Activated CD4-positive, alpha-beta memory T cell treated with anti-CD3 and anti-CD28 coated beads for 36 hours (primary cell): ENCODE results near the gene EFNA1. TPM values are rescaled to one million over a fixed set of nuclear protein-coding genes. Genes with fewer than 3 reads are reported as not detected.

ENCODE experiments used
- CTCF ChIA-PET: fragments of 350-600 bp; sonication (Branson Sonifier 250); formaldehyde crosslinking; loops from one replicate; lab custom pipeline; 2021; ENCODE audit warnings: antibody characterized with exemption, inconsistent platforms; lab: Charles Lee
- POLR2A ChIA-PET: fragments of 350-600 bp; sonication (Branson Sonifier 250); formaldehyde crosslinking; loops from one replicate; lab custom pipeline; 2021; ENCODE audit warnings: antibody characterized with exemption; lab: Charles Lee
- DNase-seq: peaks from one replicate; pipeline ENCODE4 v3.0.0-alpha.2; 2020
- H3K27ac Mint-ChIP-seq: one replicate; pipeline ENCODE4 v1.8.0; 2021; ENCODE audit warnings: mixed read lengths
- H3K27me3 Mint-ChIP-seq: one replicate; pipeline ENCODE4 v1.8.0; 2021; ENCODE audit warnings: mixed read lengths
- H3K36me3 Mint-ChIP-seq: one replicate; pipeline ENCODE4 v1.8.0; 2021; ENCODE audit warnings: mixed read lengths
- H3K4me1 Mint-ChIP-seq: one replicate; pipeline ENCODE4 v1.8.0; 2021; ENCODE audit warnings: low read depth, mixed read lengths
- H3K4me3 Mint-ChIP-seq: one replicate; pipeline ENCODE4 v1.8.0; 2021; ENCODE audit warnings: mild to moderate bottlenecking, mixed read lengths
- H3K9me3 Mint-ChIP-seq: one replicate; pipeline ENCODE4 v1.8.0; 2021; ENCODE audit warnings: mixed read lengths
- intact Hi-C: fragments of 100-400 bp; cut with micrococcal nuclease; formaldehyde crosslinking; loops from one replicate; pipeline ENCODE4 v1.15.1; 2023
- total RNA-seq, 2 experiments: library from RNA; stranded (reverse); gene quantifications; one replicate each; pipeline ENCODE4 v1.2.3, GENCODE V29; 2021

The EFNA1 gene
- total RNA-seq, 2 experiments from 2014 or later: 0.24 TPM; not detected in 1

DNA sequence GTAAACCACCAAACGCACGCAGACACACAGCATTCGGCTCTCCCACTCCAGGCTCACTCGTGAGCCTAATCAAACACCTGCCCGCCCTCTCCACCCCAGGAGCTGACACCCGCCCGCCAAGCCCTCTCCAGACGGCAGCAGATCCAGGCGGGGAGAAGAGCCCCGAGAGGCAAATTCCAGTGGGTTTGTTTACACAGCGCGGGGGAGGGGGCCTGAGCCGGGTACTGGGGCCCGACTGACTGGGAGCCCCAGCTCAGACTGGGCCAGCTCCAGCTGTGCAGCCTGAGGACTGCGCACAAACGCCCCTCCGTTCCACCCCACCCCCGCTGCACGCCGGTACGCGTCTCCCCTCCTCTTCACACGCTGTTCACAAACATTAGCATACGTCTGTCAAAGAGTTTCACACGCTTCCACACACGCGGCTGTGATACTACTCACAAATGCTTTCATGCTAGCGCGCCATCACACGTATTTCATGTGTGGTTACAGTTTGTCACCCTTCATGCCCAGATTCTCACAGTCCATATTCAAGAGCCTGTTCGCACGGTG is 1.0 kb upstream of the EFNA1 start:
- H3K27ac Mint-ChIP-seq: no peak overlapping the region
- H3K27me3 Mint-ChIP-seq: peaks cover 25% of the 10 kb centered on the region
- H3K36me3 Mint-ChIP-seq: no peaks in the 10 kb centered on the region
- intact Hi-C loops: no loop called here
- H3K4me3 Mint-ChIP-seq: peak overlapping the region; percentile 60
- H3K4me1 Mint-ChIP-seq: peaks cover 30% of the 10 kb centered on the region
- peak; percentile 52 for DNase-seq
- POLR2A ChIA-PET: no interaction called here
- CTCF ChIA-PET: interaction anchor here (1.4 to 4.4 kb wide), 3 partner anchors 35 to 41 kb away, joined by 5 to 15 read pairs (median 9); no protein-coding TSS in a partner anchor
- no peaks in the 10 kb centered on the region for H3K9me3 Mint-ChIP-seq

DNA sequence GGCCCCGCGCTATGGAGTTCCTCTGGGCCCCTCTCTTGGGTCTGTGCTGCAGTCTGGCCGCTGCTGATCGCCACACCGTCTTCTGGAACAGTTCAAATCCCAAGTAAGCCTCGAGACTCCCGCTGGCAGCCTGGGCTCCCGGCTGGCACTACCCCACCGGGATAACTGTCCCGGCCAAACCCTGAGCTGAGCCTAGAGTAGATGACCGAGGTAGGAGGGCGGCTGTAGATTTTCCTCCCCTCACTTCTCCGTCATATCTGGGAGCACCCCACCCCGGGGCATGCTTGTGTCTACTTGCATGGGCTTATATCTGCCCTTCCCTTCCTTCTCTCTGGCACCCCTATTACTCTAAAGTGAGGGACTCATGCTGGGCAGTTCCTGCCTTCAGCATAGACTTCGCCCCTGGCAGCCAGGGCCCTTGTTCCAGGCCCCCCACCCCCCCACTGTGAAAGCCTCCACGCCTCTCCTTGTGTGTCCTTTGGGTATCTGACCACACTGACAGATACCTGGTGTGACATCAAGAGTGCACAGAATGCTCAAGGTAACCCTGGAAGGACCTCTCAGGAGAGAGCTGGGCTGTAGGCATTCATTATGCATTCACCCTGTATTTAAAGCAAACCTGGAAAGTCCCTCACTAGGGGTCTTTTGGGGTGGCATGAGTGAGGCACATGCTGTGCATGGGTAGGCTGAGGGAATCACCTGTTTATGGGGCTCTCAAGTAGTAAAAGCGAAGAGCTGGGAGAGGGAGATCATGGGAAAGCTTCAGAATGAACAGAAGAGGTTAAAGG is 485 bp downstream of the EFNA1 start:
- intact Hi-C loops: loop anchor here (2.0 kb wide), 1 partner anchor 39 kb away; no protein-coding TSS in a partner anchor
- peaks cover 25% of the 10 kb centered on the region for H3K27me3 Mint-ChIP-seq
- ChIA-PET CTCF (interaction anchor here (1.0 to 4.4 kb wide), 3 partner anchors 37 to 42 kb away, joined by 3 to 15 read pairs (median 11); no protein-coding TSS in a partner anchor), POLR2A (no interaction called here)
- H3K4me1 Mint-ChIP-seq: peaks cover 30% of the 10 kb centered on the region
- no peak for DNase-seq
- H3K4me3 Mint-ChIP-seq: peak overlapping the region; percentile 64
- peaks cover 1% of the 10 kb centered on the region for H3K36me3 Mint-ChIP-seq
- H3K9me3 Mint-ChIP-seq: no peaks in the 10 kb centered on the region
- H3K27ac Mint-ChIP-seq: no peak overlapping the region

DNA sequence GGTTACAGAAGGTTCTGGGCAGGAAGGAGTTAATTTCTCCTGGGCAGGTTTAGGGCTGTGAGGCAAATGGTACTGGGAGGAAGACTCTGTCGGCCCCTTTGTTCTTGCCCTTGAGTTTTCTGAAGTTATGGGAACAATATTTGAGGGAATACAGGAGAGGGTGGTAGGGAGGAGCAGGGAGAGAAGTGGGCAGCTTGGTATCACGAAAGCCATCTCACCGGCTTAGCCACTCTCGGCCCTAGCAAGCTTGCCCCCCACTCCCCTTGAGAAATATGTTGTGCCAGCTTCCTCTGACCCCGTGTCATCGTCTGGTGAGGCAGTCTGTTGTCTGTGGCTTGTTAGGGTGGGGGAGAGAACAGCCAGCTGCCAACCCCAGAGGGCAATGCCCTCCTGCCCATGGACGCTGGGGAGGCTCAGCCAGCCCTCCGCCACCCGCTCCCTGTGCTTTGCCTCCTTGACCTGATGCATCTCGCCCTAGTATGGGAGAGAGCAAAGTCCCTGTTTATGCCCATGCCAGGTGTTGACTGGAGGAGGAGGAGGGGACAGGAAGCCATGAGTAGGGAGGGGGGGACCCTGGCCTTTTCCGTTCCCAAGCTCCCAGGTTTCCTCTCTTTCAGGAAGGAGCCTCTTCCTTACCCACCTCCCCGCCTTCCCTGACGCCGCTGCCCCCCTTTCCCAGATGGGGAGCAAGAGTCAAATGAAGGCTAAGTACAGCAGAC is 1.2 kb downstream of the EFNA1 start:
- CTCF ChIA-PET: interaction anchor here (0.8 to 4.4 kb wide), 3 partner anchors 38 to 185 kb away, joined by 3 to 15 read pairs (median 11); no protein-coding TSS in a partner anchor
- DNase-seq: no peak
- H3K27me3 Mint-ChIP-seq: peaks cover 25% of the 10 kb centered on the region
- POLR2A ChIA-PET: no interaction called here
- H3K4me3 Mint-ChIP-seq: peak overlapping the region; percentile 64
- no peaks in the 10 kb centered on the region for H3K9me3 Mint-ChIP-seq
- intact Hi-C loops: loop anchor here (2.0 kb wide), 1 partner anchor 38 kb away; no protein-coding TSS in a partner anchor
- H3K4me1 Mint-ChIP-seq: peaks cover 30% of the 10 kb centered on the region
- peaks cover 1% of the 10 kb centered on the region for H3K36me3 Mint-ChIP-seq
- no peak overlapping the region for H3K27ac Mint-ChIP-seq

DNA sequence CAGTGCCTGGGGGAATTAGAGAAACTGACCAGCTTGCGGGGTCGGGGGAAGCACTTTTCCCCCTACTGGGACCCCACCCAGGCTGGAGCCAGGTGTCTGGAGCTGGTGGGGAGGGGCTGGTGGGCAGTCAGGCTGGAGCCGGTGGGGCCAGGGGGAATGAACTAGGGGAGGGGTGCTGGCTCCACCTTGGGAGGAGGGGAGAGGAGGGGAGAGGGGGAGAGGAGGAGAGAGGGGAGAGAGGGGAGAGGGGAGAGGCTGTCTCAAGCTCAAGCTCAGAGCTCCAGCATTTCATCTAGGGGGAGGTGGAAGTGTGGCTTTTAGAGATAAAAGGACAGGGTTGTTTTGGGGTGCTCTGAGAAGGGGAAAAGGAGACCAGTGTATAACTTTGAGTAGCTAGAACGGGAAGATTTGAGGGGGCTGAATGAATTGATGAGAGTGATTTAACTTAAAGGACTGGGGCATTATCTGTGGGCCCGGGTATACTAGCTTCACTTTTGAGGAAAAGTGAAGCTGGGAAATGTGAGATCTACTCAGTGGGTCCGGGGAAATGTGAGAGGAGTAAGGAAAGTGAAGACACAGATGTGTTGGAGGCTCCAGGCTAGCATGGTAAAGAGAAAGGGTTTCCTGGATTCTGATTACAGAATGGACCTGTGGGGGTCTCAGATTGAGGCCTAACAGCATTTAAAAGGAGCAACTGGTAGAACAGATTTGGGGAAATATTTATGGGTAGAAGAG is 2.8 kb downstream of the EFNA1 start:
- ChIA-PET POLR2A (no interaction called here), CTCF (interaction anchor here (1.2 to 1.5 kb wide), 4 partner anchors 39 to 69 kb away, joined by 3 to 6 read pairs (median 4); partner anchors contain the start of gene KRTCAP2)
- no peak overlapping the region for H3K27ac Mint-ChIP-seq
- intact Hi-C loops: no loop called here
- no peak overlapping the region for H3K4me3 Mint-ChIP-seq
- H3K4me1 Mint-ChIP-seq: peaks cover 37% of the 10 kb centered on the region
- peaks cover 24% of the 10 kb centered on the region for H3K27me3 Mint-ChIP-seq
- DNase-seq: no peak
- H3K9me3 Mint-ChIP-seq: no peaks in the 10 kb centered on the region
- H3K36me3 Mint-ChIP-seq: peaks cover 1% of the 10 kb centered on the region

DNA sequence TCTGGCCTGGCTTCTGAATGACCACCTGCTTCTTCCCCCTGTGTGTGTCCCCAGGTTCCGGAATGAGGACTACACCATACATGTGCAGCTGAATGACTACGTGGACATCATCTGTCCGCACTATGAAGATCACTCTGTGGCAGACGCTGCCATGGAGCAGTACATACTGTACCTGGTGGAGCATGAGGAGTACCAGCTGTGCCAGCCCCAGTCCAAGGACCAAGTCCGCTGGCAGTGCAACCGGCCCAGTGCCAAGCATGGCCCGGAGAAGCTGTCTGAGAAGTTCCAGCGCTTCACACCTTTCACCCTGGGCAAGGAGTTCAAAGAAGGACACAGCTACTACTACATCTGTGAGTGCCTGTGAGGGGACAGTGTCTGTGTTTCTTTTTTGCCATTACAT is 3.6 kb downstream of the EFNA1 start:
- CTCF ChIA-PET: interaction anchor here (1.2 to 1.5 kb wide), 2 partner anchors 42 to 46 kb away, joined by 3 to 6 read pairs; partner anchors contain the start of gene KRTCAP2
- peaks cover 21% of the 10 kb centered on the region for H3K27me3 Mint-ChIP-seq
- no peak overlapping the region for H3K27ac Mint-ChIP-seq
- H3K9me3 Mint-ChIP-seq: no peaks in the 10 kb centered on the region
- H3K4me3 Mint-ChIP-seq: no peak overlapping the region
- intact Hi-C loops: no loop called here
- DNase-seq: no peak
- H3K36me3 Mint-ChIP-seq: peaks cover 1% of the 10 kb centered on the region
- peaks cover 37% of the 10 kb centered on the region for H3K4me1 Mint-ChIP-seq
- POLR2A ChIA-PET: no interaction called here

DNA sequence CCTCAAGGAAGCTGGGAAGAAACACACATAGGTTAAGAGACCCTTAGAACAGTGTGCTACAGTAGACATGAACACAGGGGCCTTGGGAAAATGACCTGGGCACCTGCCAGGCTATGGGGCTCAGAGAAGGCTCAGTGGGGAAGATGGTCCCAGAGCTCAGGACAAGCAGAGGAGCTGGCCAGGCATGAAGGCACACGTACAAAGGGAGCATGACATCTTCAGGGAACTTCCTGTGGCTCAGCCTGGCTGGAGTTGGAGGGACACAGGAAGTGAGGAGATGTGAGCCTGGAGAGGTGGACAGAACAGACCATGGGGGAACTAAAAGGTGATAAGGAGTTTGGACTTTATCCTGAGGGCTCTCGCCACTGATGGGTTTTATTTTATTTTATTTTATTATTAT is 4.2 kb downstream of the EFNA1 start:
- CTCF ChIA-PET: interaction anchor here (1.1 to 4.3 kb wide), 2 partner anchors 40 to 47 kb away, joined by 3 to 19 read pairs; no protein-coding TSS in a partner anchor
- POLR2A ChIA-PET: no interaction called here
- Mint-ChIP-seq H3K27me3 (peaks cover 19% of the 10 kb centered on the region), H3K27ac (no peak overlapping the region), H3K36me3 (peaks cover 1% of the 10 kb centered on the region), H3K4me3 (no peak overlapping the region), H3K4me1 (peaks cover 35% of the 10 kb centered on the region), H3K9me3 (no peaks in the 10 kb centered on the region)
- intact Hi-C loops: no loop called here
- no peak for DNase-seq

DNA sequence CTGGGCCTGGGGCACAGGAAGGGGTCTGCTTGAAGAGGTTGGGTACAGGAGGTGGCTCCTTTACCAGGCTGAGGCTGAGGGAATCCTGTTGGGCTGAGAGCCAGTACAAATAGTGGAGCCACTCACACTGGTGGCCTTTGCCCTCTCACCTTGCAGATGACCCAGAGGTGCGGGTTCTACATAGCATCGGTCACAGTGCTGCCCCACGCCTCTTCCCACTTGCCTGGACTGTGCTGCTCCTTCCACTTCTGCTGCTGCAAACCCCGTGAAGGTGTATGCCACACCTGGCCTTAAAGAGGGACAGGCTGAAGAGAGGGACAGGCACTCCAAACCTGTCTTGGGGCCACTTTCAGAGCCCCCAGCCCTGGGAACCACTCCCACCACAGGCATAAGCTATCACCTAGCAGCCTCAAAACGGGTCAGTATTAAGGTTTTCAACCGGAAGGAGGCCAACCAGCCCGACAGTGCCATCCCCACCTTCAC is 6.2 kb downstream of the EFNA1 start:
- POLR2A ChIA-PET: interaction anchor here (1.4 kb wide), 1 partner anchor 60 kb away, joined by 4 read pairs; no protein-coding TSS in a partner anchor
- Mint-ChIP-seq H3K4me1 (peaks cover 37% of the 10 kb centered on the region), H3K9me3 (no peaks in the 10 kb centered on the region), H3K27me3 (peaks cover 5% of the 10 kb centered on the region), H3K36me3 (peaks cover 10% of the 10 kb centered on the region), H3K4me3 (no peak overlapping the region), H3K27ac (no peak overlapping the region)
- intact Hi-C loops: loop anchor here (2.0 kb wide), 1 partner anchor 49 kb away; no protein-coding TSS in a partner anchor
- CTCF ChIA-PET: interaction anchor here (0.8 to 4.3 kb wide), 7 partner anchors 34 to 116 kb away, joined by 3 to 19 read pairs (median 3); partner anchors contain the start of gene KRTCAP2
- no peak for DNase-seq

DNA sequence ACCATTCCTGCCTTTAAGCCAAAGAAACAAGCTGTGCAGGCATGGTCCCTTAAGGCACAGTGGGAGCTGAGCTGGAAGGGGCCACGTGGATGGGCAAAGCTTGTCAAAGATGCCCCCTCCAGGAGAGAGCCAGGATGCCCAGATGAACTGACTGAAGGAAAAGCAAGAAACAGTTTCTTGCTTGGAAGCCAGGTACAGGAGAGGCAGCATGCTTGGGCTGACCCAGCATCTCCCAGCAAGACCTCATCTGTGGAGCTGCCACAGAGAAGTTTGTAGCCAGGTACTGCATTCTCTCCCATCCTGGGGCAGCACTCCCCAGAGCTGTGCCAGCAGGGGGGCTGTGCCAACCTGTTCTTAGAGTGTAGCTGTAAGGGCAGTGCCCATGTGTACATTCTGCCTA is 6.6 kb downstream of the EFNA1 start:
- ChIA-PET POLR2A (interaction anchor here (1.0 to 1.4 kb wide), 3 partner anchors 43 to 134 kb away, joined by 3 to 4 read pairs (median 4); no protein-coding TSS in a partner anchor), CTCF (interaction anchor here (0.9 to 4.3 kb wide), 9 partner anchors 33 to 135 kb away, joined by 3 to 19 read pairs (median 4); partner anchors contain the start of gene KRTCAP2)
- peaks cover 35% of the 10 kb centered on the region for H3K4me1 Mint-ChIP-seq
- peak overlapping the region; percentile 94 for H3K27ac Mint-ChIP-seq
- peaks cover 5% of the 10 kb centered on the region for H3K27me3 Mint-ChIP-seq
- H3K4me3 Mint-ChIP-seq: peak overlapping the region; percentile 91
- no peak for DNase-seq
- H3K9me3 Mint-ChIP-seq: no peaks in the 10 kb centered on the region
- H3K36me3 Mint-ChIP-seq: peaks cover 12% of the 10 kb centered on the region
- intact Hi-C loops: loop anchor here (2.0 kb wide), 1 partner anchor 50 kb away; no protein-coding TSS in a partner anchor

DNA sequence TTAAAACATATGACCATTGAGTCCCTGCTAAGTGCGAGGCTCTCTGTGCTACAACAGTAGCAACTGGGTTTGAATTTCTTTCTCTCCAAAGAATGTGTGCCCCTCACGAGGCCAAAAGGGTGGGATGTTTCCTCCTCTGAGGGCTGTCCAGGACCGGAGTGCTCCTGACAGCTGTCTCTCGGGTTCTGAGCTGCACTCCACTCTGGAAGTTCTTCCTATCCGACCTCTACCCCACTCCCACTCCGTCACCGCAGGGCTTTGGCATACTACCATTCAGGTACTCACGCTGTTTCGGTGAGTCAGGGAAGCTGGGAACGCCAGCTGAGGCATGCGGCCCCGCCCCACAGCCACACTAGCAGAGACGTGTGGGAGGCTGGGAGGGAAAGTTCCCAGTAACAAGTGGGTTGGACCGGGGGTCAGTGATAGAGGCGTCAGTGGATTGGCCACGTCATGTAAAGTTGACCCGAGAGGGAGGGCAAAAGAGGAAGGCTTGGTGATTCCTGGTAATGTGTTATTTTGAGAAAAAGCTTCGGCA is 7.3 kb downstream of the EFNA1 start:
- POLR2A ChIA-PET: interaction anchor here (0.6 to 1.4 kb wide), 4 partner anchors 43 to 135 kb away, joined by 3 to 4 read pairs (median 4); no protein-coding TSS in a partner anchor
- CTCF ChIA-PET: interaction anchor here (0.9 to 4.3 kb wide), 9 partner anchors 38 to 136 kb away, joined by 3 to 19 read pairs (median 4); partner anchors contain the start of gene KRTCAP2
- Mint-ChIP-seq H3K4me3 (peak overlapping the region; percentile 91), H3K27me3 (peaks cover under 1% of the 10 kb centered on the region), H3K9me3 (no peaks in the 10 kb centered on the region), H3K36me3 (peaks cover 17% of the 10 kb centered on the region), H3K4me1 (peaks cover 32% of the 10 kb centered on the region), H3K27ac (peak overlapping the region; percentile 94)
- DNase-seq: peak; percentile 92
- intact Hi-C loops: loop anchor here (1.0 to 5.0 kb wide), 4 partner anchors 38 to 134 kb away; partner anchors contain the start of genes KRTCAP2 and TRIM46

DNA sequence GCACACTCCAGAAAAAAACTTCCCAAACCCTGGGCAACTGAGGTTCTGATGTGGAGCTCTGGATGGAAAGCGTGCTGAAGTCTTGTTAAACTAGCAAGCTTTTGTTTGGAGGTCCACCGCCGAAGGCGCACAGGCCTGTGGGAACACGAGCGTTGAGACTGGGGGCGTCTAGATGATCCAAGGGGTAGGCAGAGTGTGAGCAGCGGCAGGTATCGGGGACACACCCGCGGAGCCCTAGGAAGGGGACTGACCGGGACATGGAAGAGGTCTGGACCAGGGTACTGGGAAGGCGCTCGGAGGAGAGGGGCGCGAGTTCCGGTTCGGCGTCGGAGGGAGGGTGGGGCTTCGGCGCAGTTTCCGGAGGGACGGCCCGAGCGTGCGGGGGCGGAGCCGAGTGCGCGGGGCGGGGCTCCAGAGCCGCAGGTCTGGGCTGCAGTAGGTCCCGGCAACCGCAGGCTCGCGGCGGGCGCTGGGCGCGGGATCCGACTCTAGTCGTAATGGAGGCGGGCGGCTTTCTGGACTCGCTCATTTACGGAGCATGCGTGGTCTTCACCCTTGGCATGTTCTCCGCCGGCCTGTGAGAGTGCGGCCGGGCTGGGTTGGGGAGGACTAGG is 7.8 kb downstream of the EFNA1 start, which contains the start of gene SLC50A1:
TSS of gene SLC50A1 (plus strand) at position 438 of the 614 bp plus-strand sequence. CDS start at position 498, 60 bp downstream.
- Mint-ChIP-seq H3K27ac (peak within 1 kb of the TSS; percentile 94), H3K9me3 (no peaks in the 10 kb centered on the region), H3K27me3 (no peaks in the 10 kb centered on the region), H3K4me1 (peaks cover 35% of the 10 kb centered on the region), H3K36me3 (peaks cover 19% of the 10 kb centered on the region), H3K4me3 (peak within 1 kb of the TSS; percentile 91)
- CTCF ChIA-PET: interaction anchor here (1.0 to 4.3 kb wide), 8 partner anchors 32 to 136 kb away, joined by 4 to 21 read pairs (median 9); partner anchors contain the start of gene KRTCAP2
- peak; percentile 96 for DNase-seq
- POLR2A ChIA-PET: interaction anchor here (0.6 to 1.4 kb wide), 6 partner anchors 10 to 464 kb away, joined by 3 to 4 read pairs (median 4); no protein-coding TSS in a partner anchor
- intact Hi-C loops: loop anchor here (1.0 to 5.0 kb wide), 4 partner anchors 38 to 134 kb away; partner anchors contain the start of genes KRTCAP2 and TRIM46
